Spinal cord (tissue), 10 donors: ENCODE measurements around the gene DAPL1. TPM values are rescaled to one million over a fixed set of nuclear protein-coding genes. Genes with fewer than 3 reads are reported as not detected.
"Not testable (repeated sequence)": the region's sequence is repeated elsewhere in the genome, so short reads cannot be mapped to it uniquely, and the experiment has no call there.

ENCODE experiments used
- DNase-seq, 6 donors: peaks; one replicate each; pipeline versions ENCODE4 v3.0.0 to v3.0.0-alpha.2; 2013 to 2015; ENCODE audit warnings: low spot score in 6 of 6, low read depth in 4 of 6
- H3K27ac ChIP-seq: one replicate; pipeline ENCODE4 v1.5.1; 2013; ENCODE audit warnings: low read depth, low read length, control low read depth
- H3K27me3 ChIP-seq: one replicate; pipeline ENCODE4 v1.6.1; 2013; ENCODE audit warnings: low read length; ENCODE audit not compliant: control insufficient read depth, insufficient read depth
- H3K36me3 ChIP-seq: one replicate; pipeline ENCODE4 v1.6.1; 2013; ENCODE audit warnings: low read length; ENCODE audit not compliant: control insufficient read depth, insufficient read depth
- H3K4me1 ChIP-seq: one replicate; pipeline ENCODE4 v1.6.1; 2013; ENCODE audit warnings: low read length; ENCODE audit not compliant: control insufficient read depth, insufficient read depth
- H3K4me3 ChIP-seq: one replicate; pipeline ENCODE4 v1.5.1; 2013; ENCODE audit warnings: low read depth, low read length, control low read depth
- H3K9me3 ChIP-seq: one replicate; pipeline ENCODE4 v1.6.1; 2013; ENCODE audit warnings: low read length; ENCODE audit not compliant: control insufficient read depth, insufficient read depth
- WGBS: methylation state at CpG from one replicate; pipeline ENCODE4 v1.1.5; 2013; ENCODE audit warnings: missing lambda C conversion rate; ENCODE audit not compliant: insufficient coverage; 5-methylcytosine and 5-hydroxymethylcytosine counted together
- polyA plus RNA-seq, 2 donors: library from polyadenylated mRNA; unstranded; fragments of 120-200 nt; gene quantifications; one replicate each; pipeline ENCODE4 v1.2.1, GENCODE V29; 2013; ENCODE audit not compliant: insufficient read length in 2 of 2
- total RNA-seq, 2 donors: library from RNA; depleted of rRNA in 1 of 2; stranded (reverse); fragments of 120-200 nt in 1 of 2; fragments of >200 nt in 1 of 2; gene quantifications; one replicate each; pipeline versions ENCODE4 v1.2.3 to v1.2.4, GENCODE V29; 2013 to 2014
- donor health status: healthy.

Gene DAPL1
- total and polyA plus RNA-seq, 4 donors: 0.89 to 1.8 (median 1.1) TPM; not detected in 1

DNA sequence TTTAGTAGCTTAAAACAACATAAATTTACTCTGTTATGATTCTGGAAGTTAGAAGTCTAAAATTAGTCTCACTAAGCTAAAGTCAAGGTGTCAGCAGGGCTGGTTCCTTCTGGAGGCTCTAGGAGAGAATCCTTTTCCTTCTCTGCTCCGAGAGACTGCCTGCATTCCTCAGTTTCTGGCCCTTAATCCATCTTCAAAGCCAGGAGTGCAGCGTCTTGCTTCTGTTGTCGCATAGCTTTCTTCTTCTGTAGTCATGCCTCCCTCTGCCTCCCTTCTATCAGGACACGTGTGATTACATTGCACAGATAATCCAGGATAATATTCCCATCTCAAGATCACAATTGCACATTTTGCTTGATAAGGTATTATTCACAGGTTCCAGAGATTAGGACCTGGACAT is 35.1 kb downstream of the DAPL1 start:
- no peaks in the 10 kb centered on the region for H3K36me3 ChIP-seq
- H3K27ac ChIP-seq: no peak overlapping the region
- WGBS: 79% methylated on average over 3 of the region's 4 CpGs
- H3K4me1 ChIP-seq: no peaks in the 10 kb centered on the region
- no peaks in the 10 kb centered on the region for H3K9me3 ChIP-seq
- no peak overlapping the region for H3K4me3 ChIP-seq
- no peaks in the 10 kb centered on the region for H3K27me3 ChIP-seq
- no peak for DNase-seq

DNA sequence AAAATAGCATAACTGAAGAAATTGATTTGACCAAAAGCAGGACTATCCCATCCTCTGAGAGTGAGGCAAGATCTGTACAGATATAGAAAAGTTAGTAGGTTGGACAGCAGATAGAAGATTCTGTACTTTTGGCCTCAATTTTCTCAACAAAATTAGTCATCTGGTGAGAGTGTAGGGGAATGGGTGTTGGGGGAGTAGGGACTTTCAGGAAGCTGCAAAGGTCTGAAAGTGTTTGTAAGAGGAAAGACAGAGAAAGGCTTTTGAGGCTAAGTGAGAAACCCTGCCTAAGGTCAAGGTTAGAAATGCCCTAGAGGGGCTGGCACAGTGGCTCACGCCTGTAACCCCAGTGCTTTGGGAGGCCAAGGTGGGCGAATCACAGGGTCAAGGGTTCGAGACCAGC is 40.3 kb downstream of the DAPL1 start:
- no peak overlapping the region for H3K4me3 ChIP-seq
- 100% methylated on average over 3 of the region's 3 CpGs for WGBS

DNA sequence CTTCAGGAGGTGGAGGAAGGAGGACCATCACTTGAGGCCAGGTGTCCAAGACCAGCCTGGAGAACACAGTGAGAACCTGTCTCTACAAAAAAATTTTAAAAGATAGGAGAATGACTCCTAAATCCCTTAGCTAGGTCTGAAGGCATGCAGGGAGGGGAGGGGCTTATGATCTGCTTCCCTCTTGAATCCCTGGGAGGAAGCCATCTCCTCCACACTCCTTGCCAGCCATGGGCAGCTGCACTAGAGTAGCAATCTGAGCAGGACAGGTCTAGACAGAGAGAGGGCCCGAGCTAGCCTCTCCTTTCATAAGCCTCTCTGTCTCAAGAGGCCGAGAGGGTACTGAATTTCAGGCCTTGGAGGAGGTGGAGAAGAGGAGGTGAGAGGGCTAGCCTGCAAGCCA is 42.5 kb downstream of the DAPL1 start:
- H3K9me3 ChIP-seq: no peaks in the 10 kb centered on the region
- H3K27me3 ChIP-seq: no peaks in the 10 kb centered on the region
- no peak overlapping the region for H3K27ac ChIP-seq
- 90% methylated on average over 2 of the region's 2 CpGs for WGBS
- no peaks in the 10 kb centered on the region for H3K4me1 ChIP-seq
- no peak overlapping the region for H3K4me3 ChIP-seq
- no peaks in the 10 kb centered on the region for H3K36me3 ChIP-seq
- no peak for DNase-seq

More for the DNA sequence above, 40.3 kb downstream of the DAPL1 start:
- no peaks in the 10 kb centered on the region for H3K9me3 ChIP-seq
- no peaks in the 10 kb centered on the region for H3K27me3 ChIP-seq
- no peaks in the 10 kb centered on the region for H3K36me3 ChIP-seq
- H3K27ac ChIP-seq: no peak overlapping the region
- no peak for DNase-seq
- no peaks in the 10 kb centered on the region for H3K4me1 ChIP-seq

DNA sequence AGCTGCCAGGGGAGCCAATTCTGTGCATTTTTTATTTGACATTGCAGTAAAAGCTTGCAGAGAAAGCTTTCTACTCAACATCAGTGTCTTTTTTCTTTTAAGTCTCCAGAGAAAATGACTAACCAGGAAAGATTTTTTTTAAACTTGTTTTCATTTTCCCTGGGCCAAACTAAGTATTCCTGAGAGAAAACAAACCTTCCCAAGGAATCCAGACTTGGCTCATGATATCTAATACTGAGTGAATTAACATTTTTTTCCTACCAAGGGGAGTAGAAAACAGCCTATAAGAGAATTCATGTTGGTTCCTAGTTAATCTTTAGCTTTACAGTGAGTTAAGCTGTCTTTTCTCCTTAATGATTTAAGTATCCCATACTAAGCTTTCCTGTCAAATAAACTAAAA is 46.7 kb downstream of the DAPL1 start:
- no peaks in the 10 kb centered on the region for H3K4me1 ChIP-seq
- DNase-seq: peak in 1 of 6 donors; percentile 50
- H3K27me3 ChIP-seq: no peaks in the 10 kb centered on the region
- H3K27ac ChIP-seq: no peak overlapping the region
- H3K4me3 ChIP-seq: no peak overlapping the region
- no peaks in the 10 kb centered on the region for H3K9me3 ChIP-seq
- H3K36me3 ChIP-seq: no peaks in the 10 kb centered on the region

DNA sequence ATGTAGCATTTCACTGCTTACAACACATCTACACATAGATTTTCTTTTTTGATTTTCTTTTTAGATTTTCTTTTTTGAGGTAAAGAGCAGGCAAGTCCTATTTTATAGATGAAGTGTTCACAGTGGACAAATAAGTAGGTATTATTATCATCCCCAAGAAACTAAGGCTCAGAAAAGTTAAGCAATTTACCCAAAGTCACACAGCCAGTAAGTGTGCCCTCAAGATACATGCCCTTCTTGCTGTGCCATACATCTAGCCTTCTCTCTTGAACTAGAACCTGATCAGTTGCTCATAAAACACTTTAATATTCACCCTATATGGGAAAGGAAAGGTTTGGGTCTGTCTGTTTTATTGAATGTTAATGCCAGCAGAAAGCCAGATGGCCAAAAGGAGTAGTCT is 50.3 kb downstream of the DAPL1 start:
- Histone ChIP-seq H3K4me3 (no peak overlapping the region), H3K27ac (no peak overlapping the region), H3K4me1 (no peaks in the 10 kb centered on the region), H3K36me3 (no peaks in the 10 kb centered on the region), H3K9me3 (no peaks in the 10 kb centered on the region), H3K27me3 (no peaks in the 10 kb centered on the region)
- no peak for DNase-seq

DNA sequence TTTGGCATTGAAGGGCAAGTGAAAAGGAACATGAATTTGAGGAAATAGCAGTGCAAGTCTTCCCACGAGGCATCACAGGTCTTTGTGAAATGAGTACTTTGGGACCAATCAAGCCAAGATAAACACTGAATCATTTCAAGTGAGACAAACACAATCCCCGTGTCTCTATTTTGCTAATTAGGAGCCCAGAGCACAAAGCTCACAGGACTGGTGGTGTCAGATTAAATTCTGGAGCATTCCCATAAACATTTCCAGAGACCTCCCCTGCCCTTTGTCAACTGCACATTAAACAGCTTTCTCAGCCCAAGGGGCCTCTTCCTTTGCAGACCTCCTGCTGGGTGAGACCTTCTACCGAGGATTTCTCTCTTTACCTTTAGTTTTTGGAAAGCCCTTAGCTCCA is 50.7 kb downstream of the DAPL1 start:
- 11% methylated on average over 3 of the region's 3 CpGs for WGBS
- H3K27me3 ChIP-seq: no peaks in the 10 kb centered on the region
- no peaks in the 10 kb centered on the region for H3K4me1 ChIP-seq
- DNase-seq: peak in 2 of 6 donors; percentile 27 to 37
- no peak overlapping the region for H3K27ac ChIP-seq
- no peaks in the 10 kb centered on the region for H3K9me3 ChIP-seq
- H3K36me3 ChIP-seq: no peaks in the 10 kb centered on the region
- H3K4me3 ChIP-seq: no peak overlapping the region

DNA sequence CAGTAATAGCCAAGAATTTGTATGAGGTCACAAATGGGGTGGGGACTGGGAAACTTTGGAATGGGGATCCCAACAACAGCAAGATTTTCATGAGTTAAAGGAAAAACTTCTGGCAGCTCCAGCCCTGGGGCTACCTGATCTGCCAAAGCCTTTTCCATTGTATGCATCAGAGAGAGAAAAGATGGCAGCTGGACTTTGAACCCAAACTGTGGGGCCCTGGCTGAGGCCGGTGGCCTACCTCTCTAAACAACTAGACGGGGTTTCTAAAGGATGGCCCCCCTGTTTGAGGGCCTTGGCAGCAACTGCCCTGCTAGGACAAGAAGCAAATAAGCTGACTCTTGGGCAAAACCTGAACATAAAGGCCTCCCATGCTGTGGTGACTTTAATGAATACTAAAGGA is 52.4 kb downstream of the DAPL1 start:
- not testable (repeated sequence) for H3K4me1 ChIP-seq, H3K4me3 ChIP-seq, H3K36me3 ChIP-seq, H3K27me3 ChIP-seq, DNase-seq, H3K9me3 ChIP-seq, H3K27ac ChIP-seq
- no CpG with 5 or more reads among the region's 2 CpGs for WGBS

DNA sequence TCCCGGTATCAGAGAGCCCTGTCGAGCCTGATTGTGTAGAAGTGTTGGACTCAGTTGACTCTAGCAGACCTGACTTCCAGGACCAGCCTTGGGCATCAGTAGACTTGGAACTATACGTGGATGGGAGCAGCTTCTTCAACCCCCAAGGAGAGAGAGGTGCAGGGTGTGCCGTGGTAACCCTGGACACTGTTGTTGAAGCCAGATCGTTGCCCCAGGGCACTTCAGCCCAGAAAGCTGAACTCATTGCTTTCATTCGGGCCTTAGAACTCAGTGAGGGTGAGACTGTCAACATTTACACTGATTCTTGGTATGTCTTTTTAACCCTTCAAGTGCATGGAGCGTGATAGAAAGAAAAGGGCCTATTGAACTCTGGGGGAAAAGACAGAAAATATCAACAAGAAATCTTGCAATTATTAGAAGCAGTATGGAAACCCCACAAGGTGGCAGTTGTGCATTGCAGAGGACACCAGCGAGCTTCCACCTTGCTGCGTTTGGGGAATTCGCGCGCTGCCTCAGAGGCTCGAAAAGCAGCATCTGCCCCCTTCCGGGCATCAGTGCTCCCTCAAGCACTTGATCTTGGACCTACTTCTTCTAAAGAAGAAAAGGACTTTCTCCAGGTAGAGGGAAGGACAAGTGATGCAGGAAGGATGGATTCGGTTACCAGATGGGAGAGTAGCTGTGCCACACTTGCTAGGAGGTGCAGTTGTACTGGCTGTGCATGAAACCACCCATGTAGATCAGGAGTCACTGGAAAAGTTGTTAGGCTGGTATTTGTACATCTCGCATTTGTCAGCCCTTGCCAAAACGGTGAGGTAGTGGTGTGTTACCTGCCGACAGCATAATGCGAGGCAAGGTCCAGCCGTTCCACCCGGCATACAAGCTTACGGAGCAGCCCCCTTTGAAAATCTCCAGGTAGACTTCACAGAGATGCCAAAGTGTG is 53.2 kb downstream of the DAPL1 start:
- H3K36me3 ChIP-seq, DNase-seq, H3K4me3 ChIP-seq, H3K27ac ChIP-seq, H3K9me3 ChIP-seq, H3K4me1 ChIP-seq, H3K27me3 ChIP-seq: not testable (repeated sequence)
- 91% methylated on average over 9 of the region's 22 CpGs for WGBS

DNA sequence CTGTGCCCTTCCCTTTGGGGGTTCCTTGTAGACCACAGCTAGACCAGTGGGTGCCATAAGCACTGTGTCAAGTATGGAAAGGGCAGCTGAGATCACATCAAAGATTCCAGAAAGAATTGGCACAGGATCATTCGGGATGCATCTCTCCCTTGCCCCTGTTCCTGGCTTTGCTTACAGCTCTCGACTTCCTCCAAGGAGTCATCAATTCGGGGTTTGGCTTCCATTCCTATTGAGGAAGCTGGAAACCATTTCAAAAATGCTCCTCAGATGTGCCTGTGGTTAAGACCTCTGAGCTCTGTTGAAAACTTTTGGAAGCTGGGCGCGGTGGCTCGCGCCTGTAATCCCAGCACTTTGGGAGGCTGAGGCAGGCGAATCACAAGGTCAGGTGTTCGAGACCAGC is 65.1 kb downstream of the DAPL1 start:
- H3K4me1 ChIP-seq, H3K36me3 ChIP-seq, H3K27me3 ChIP-seq, H3K9me3 ChIP-seq, DNase-seq, H3K4me3 ChIP-seq, H3K27ac ChIP-seq: not testable (repeated sequence)
- WGBS: 98% methylated on average over 7 of the region's 9 CpGs

DNA sequence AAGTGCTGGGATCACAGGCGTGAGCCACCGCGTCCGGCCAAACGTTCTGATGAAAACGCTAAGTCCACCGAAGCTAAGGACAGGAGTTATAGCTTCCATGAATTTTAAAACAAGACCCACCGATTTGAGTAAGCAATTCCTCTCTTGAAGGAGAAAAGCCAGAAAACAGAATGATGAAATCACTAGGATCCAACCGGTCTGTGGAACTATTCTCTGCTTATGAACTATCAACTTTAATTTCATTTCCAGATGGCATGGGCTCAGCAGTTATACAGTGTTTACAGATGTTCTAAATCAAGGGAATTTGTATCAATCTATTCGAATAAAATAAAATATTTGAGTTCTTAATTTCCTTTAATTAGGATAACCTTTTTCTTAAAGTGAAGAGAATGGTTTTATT is 66.5 kb downstream of the DAPL1 start:
- DNase-seq, H3K9me3 ChIP-seq, H3K4me3 ChIP-seq, H3K36me3 ChIP-seq, H3K27ac ChIP-seq, H3K27me3 ChIP-seq, H3K4me1 ChIP-seq: not testable (repeated sequence)
- WGBS: 92% methylated on average over 9 of the region's 10 CpGs
